ENCODE results near the gene ONECUT3.
"Not testable (repeated sequence)": the region's sequence is repeated elsewhere in the genome, so short reads cannot be mapped to it uniquely, and the experiment has no call there.

DNA sequence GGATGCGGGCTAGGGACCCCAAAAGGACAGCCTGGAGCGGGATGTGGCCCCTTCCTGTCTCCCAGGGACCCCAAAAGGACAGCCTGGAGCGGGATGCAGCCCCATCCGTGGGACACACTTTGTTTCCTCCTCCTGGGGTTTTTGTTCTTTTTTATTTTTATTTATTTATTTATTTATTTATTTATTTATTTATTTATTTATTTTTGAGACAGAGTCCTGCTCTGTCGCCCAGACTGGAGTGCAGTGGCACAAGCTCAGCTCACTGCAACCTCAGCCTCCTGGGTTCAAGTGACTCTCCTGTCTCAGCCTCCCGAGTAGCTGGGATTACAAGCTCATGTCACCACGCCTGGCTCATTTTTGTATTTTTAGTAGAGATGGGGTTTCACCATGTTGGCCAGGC is 44.0 kb downstream of the ONECUT3 start:
- TF ChIP-seq CTCF (tag by site-specific recombination; IDR thresholded peaks at IDR 0.05); BCL11A (tag by site-specific recombination; IDR thresholded peaks at IDR 0.05; ENCODE audit: low read depth); PATZ1 (tag by site-specific recombination; IDR thresholded peaks at IDR 0.05); ZNF274 (IDR thresholded peaks at IDR 0.05; ENCODE audit: low read length); ZNF274 (tag by site-specific recombination; IDR thresholded peaks at IDR 0.05; ENCODE audit: borderline replicate concordance): not testable (repeated sequence)
- TF ChIP-seq, protein P1, sequence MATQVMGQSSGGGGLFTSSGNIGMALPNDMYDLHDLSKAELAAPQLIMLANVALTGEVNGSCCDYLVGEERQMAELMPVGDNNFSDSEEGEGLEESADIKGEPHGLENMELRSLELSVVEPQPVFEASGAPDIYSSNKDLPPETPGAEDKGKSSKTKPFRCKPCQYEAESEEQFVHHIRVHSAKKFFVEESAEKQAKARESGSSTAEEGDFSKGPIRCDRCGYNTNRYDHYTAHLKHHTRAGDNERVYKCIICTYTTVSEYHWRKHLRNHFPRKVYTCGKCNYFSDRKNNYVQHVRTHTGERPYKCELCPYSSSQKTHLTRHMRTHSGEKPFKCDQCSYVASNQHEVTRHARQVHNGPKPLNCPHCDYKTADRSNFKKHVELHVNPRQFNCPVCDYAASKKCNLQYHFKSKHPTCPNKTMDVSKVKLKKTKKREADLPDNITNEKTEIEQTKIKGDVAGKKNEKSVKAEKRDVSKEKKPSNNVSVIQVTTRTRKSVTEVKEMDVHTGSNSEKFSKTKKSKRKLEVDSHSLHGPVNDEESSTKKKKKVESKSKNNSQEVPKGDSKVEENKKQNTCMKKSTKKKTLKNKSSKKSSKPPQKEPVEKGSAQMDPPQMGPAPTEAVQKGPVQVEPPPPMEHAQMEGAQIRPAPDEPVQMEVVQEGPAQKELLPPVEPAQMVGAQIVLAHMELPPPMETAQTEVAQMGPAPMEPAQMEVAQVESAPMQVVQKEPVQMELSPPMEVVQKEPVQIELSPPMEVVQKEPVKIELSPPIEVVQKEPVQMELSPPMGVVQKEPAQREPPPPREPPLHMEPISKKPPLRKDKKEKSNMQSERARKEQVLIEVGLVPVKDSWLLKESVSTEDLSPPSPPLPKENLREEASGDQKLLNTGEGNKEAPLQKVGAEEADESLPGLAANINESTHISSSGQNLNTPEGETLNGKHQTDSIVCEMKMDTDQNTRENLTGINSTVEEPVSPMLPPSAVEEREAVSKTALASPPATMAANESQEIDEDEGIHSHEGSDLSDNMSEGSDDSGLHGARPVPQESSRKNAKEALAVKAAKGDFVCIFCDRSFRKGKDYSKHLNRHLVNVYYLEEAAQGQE (tag by site-specific recombination; IDR thresholded peaks at IDR 0.05): peak; percentile 60
- TF ChIP-seq ZNF623 (tag by site-specific recombination; IDR thresholded peaks at IDR 0.05): peak; percentile 73

Measured in HEK293 (cell line).